SK-N-SH (cell line): ENCODE results near the gene DNAJB9. TPM values are rescaled to one million over a fixed set of nuclear protein-coding genes. Genes with fewer than 3 reads are reported as not detected.

Source experiments
- CTCF ChIA-PET: fragments of 300-600, 350-600 bp; formaldehyde crosslinking; extraction: SDS; loops from one replicate; lab custom pipeline; 2021; lab: Yijun Ruan, JAX
- POLR2A ChIA-PET: fragments of 350-600 bp; sonication (Branson Sonifier 250); formaldehyde crosslinking; extraction: SDS; loops from one replicate; lab custom pipeline; 2020; ENCODE audit warnings: antibody characterized with exemption, inconsistent platforms; lab: Yijun Ruan, JAX
- DNase-seq: peaks from one replicate; pipeline ENCODE4 v3.0.0; 2012
- H2AFZ ChIP-seq: fragments of 200-600 bp; sonication (generic); 2 replicates; pipeline ENCODE4 v1.8.1; 2016; ENCODE audit warnings: antibody characterized with exemption, mild to moderate bottlenecking, low read depth
- H3F3A ChIP-seq: fragments of 200-600 bp; sonication (generic); replicated peaks from 2 replicates; pipeline ENCODE3; 2016; ENCODE audit warnings: antibody characterized with exemption, mild to moderate bottlenecking; ENCODE audit not compliant: insufficient read depth
- H3K27ac ChIP-seq, 2 experiments: fragments of 200-500 bp in 1 of 2; fragments of 200-600 bp in 1 of 2; sonication (Bioruptor generic) in 1 of 2; sonication (generic), shearing (Covaris generic) in 1 of 2; 2 replicates each; pipeline versions ENCODE4 v1.5.1 to v1.6.1; 2014 to 2016; ENCODE audit warnings: low read depth in 2 of 2, inconsistent platforms in 1 of 2, low read length in 1 of 2, mild to moderate bottlenecking in 1 of 2, mixed read lengths in 1 of 2
- H3K27me3 ChIP-seq: fragments of 200-600 bp; sonication (generic), shearing (Covaris generic); 2 replicates; pipeline ENCODE4 v1.6.1; 2016; ENCODE audit warnings: mixed run types; ENCODE audit not compliant: insufficient read depth
- H3K36me3 ChIP-seq, 2 experiments: fragments of 200-500 bp in 1 of 2; fragments of 200-600 bp in 1 of 2; sonication (Bioruptor generic) in 1 of 2; sonication (generic) in 1 of 2; replicated peaks in 1 of 2; 2 replicates each; pipeline versions ENCODE3 to v1.5.1; 2014 to 2016; ENCODE audit warnings: low read length in 1 of 2, mild to moderate bottlenecking in 1 of 2; ENCODE audit not compliant: insufficient read depth in 2 of 2, control insufficient read depth in 1 of 2
- H3K4me1 ChIP-seq, 2 experiments: fragments of 200-500 bp in 1 of 2; fragments of 200-600 bp in 1 of 2; sonication (Bioruptor generic) in 1 of 2; sonication (generic), shearing (Covaris generic) in 1 of 2; 2 replicates each; pipeline versions ENCODE4 v1.5.1 to v1.6.1; 2014 to 2016; ENCODE audit warnings: low read depth in 1 of 2, low read length in 1 of 2, mixed run types in 1 of 2; ENCODE audit not compliant: insufficient read depth in 2 of 2, control insufficient read depth in 1 of 2
- H3K4me2 ChIP-seq: fragments of 200-600 bp; sonication (generic), shearing (Covaris generic); 2 replicates; pipeline ENCODE4 v1.6.1; 2017; ENCODE audit warnings: mixed run types
- H3K4me3 ChIP-seq, 2 experiments: fragments of 200-500 bp in 1 of 2; fragments of 200-600 bp in 1 of 2; sonication (Bioruptor generic) in 1 of 2; sonication (generic), shearing (Covaris generic) in 1 of 2; 2 replicates each; pipeline versions ENCODE4 v1.5.1 to v1.8.1; 2014 to 2016; ENCODE audit warnings: low read depth in 2 of 2, inconsistent platforms in 1 of 2, low read length in 1 of 2, mild to moderate bottlenecking in 1 of 2, mixed read lengths in 1 of 2, moderate library complexity in 1 of 2
- H3K79me2 ChIP-seq: fragments of 200-600 bp; sonication (generic); 2 replicates; pipeline ENCODE4 v1.8.1; 2017; ENCODE audit warnings: mild to moderate bottlenecking; ENCODE audit not compliant: insufficient read depth
- H3K9ac ChIP-seq: fragments of 200-600 bp; sonication (generic); 2 replicates; pipeline ENCODE4 v1.6.1; 2017; ENCODE audit warnings: mixed run types
- H3K9me2 ChIP-seq: fragments of 200-600 bp; sonication (generic); 2 replicates; pipeline ENCODE4 v1.6.1; 2017; ENCODE audit warnings: mixed run types
- H3K9me3 ChIP-seq: fragments of 200-600 bp; sonication (generic); 2 replicates; pipeline ENCODE4 v1.6.1; 2017; ENCODE audit warnings: mixed run types, mild to moderate bottlenecking, moderate library complexity
- H4K20me1 ChIP-seq: fragments of 200-600 bp; sonication (generic); 2 replicates; pipeline ENCODE4 v1.6.1; 2017; ENCODE audit warnings: mild to moderate bottlenecking, mixed run types; ENCODE audit not compliant: insufficient read depth
- ELF1 ChIP-seq: IDR thresholded peaks from 2 replicates; pipeline ENCODE4 v1.4.0; 2012
- EP300 ChIP-seq, 2 experiments: IDR thresholded peaks; 2 replicates each; pipeline versions ENCODE4 v1.4.0 to v1.6.1; 2012; ENCODE audit warnings: borderline replicate concordance in 1 of 2, low read depth in 1 of 2, low read length in 1 of 2
- EZH2phosphoT487 ChIP-seq: fragments of 200-600 bp; sonication (generic); IDR thresholded peaks from 2 replicates; pipeline ENCODE4 v1.6.1; 2017; ENCODE audit warnings: low read depth, mixed run types, mild to moderate bottlenecking, antibody characterized with exemption, moderate library complexity, borderline replicate concordance
- FOXJ3 ChIP-seq: sonication (generic); formaldehyde crosslinking; IDR thresholded peaks from 2 replicates; pipeline ENCODE4 v1.5.1; 2020; ENCODE audit warnings: mild to moderate bottlenecking, missing genetic modification reagents
- GATA2 ChIP-seq: sonication (generic); formaldehyde crosslinking; IDR thresholded peaks from 2 replicates; pipeline ENCODE4 v1.5.0; 2020; ENCODE audit warnings: mild to moderate bottlenecking, missing genetic modification reagents
- JUND ChIP-seq: IDR thresholded peaks from 2 replicates; pipeline ENCODE4 v1.4.0; 2012
- MAX ChIP-seq: IDR thresholded peaks from 2 replicates; pipeline ENCODE4 v1.4.0; 2012; ENCODE audit warnings: low read depth
- NRF1 ChIP-seq: IDR thresholded peaks from 2 replicates; pipeline ENCODE4 v1.6.1; 2012; ENCODE audit warnings: low read depth, mild to moderate bottlenecking, low read length
- RXRA ChIP-seq: IDR thresholded peaks from 2 replicates; pipeline ENCODE4 v1.4.0; 2012; ENCODE audit warnings: low read depth, mild to moderate bottlenecking, borderline replicate concordance
- SIN3A ChIP-seq: IDR thresholded peaks from 2 replicates; pipeline ENCODE4 v1.6.1; 2012; ENCODE audit warnings: low read depth, mild to moderate bottlenecking, low read length, moderate library complexity, borderline replicate concordance
- SMC3 ChIP-seq: IDR thresholded peaks from 2 replicates; pipeline ENCODE4 v1.6.1; 2012; ENCODE audit warnings: low read depth, low read length, improper control_type of control experiment
- USF1 ChIP-seq: IDR thresholded peaks from 2 replicates; pipeline ENCODE4 v1.4.0; 2012; ENCODE audit warnings: low read depth, borderline replicate concordance
- WGBS: methylation state at CpG from one replicate; pipeline ENCODE4 v1.1.6; 2017; ENCODE audit warnings: low lambda C conversion rate; 5-methylcytosine and 5-hydroxymethylcytosine counted together
- polyA plus RNA-seq, 3 experiments: library from polyadenylated mRNA; depleted of rRNA; stranded (reverse); fragments of >200 nt; gene quantifications; 2 replicates each; pipeline ENCODE4 v1.2.3, GENCODE V29; 2012

DNAJB9 gene
- polyA plus RNA-seq, 1 of the 3 experiments (the other 2 are of a cell fraction) = 6.6 TPM

GRCh38 chr7:108605559-108606201 is 36.0 kb downstream of the DNAJB9 start:
- H3K9me3 ChIP-seq = no peaks in the 10 kb centered on the region
- no peak overlapping the region for H2AFZ ChIP-seq
- no peaks in the 10 kb centered on the region for H4K20me1 ChIP-seq
- POLR2A ChIA-PET = interaction anchor here (0.6 kb wide), 1 partner anchor 105 kb away, joined by 3 read pairs; no protein-coding TSS in a partner anchor
- no peaks in the 10 kb centered on the region for H3K79me2 ChIP-seq
- H3K36me3 ChIP-seq = no peaks in the 10 kb centered on the region
- no peaks in the 10 kb centered on the region; the same call in 1 of the 2 replicates for H3K27me3 ChIP-seq
- no peak overlapping the region for H3K4me2 ChIP-seq
- H3K9me2 ChIP-seq = no peaks in the 10 kb centered on the region
- H3K27ac ChIP-seq = no peak overlapping the region
- DNase-seq = no peak
- H3K4me1 ChIP-seq = no peaks in the 10 kb centered on the region
- WGBS = 59% methylated on average over 7 of the region's 7 CpGs
- no peak overlapping the region for H3K9ac ChIP-seq
- CTCF ChIA-PET = interaction anchor here (1.0 to 3.8 kb wide), 3 partner anchors 8 to 55 kb away, joined by 4 to 31 read pairs (median 5); no protein-coding TSS in a partner anchor
- H3K4me3 ChIP-seq = no peak overlapping the region
- no peaks in the 10 kb centered on the region for H3F3A ChIP-seq
- no peak for TF ChIP-seq ELF1

- no peak overlapping the region for H3K4me3 ChIP-seq
- no peaks in the 10 kb centered on the region for H4K20me1 ChIP-seq
- ChIA-PET POLR2A (no interaction called here), CTCF (interaction anchor here (1.0 to 2.8 kb wide), 4 partner anchors 10 to 51 kb away, joined by 3 to 9 read pairs (median 5); no protein-coding TSS in a partner anchor)
- H3K36me3 ChIP-seq = no peaks in the 10 kb centered on the region
- WGBS = 33% methylated on average over 2 of the region's 2 CpGs
- no peaks in the 10 kb centered on the region for H3K79me2 ChIP-seq
- no peaks in the 10 kb centered on the region for H3F3A ChIP-seq
- H3K9me2 ChIP-seq = no peaks in the 10 kb centered on the region
- no peaks in the 10 kb centered on the region for H3K4me1 ChIP-seq
- no peak overlapping the region for H2AFZ ChIP-seq
- no peak overlapping the region for H3K9ac ChIP-seq
- TF ChIP-seq MAX (no peak), USF1 (no peak), EP300 (IDR thresholded peaks at IDR 0.05; ENCODE audit: borderline replicate concordance in 1 of 2, low read depth in 1 of 2, low read length in 1 of 2) (no peak), NRF1 (no peak), SMC3 (no peak), FOXJ3 (CRISPR knock-in tag) (no peak), EZH2phosphoT487 (no peak), RXRA (no peak), SIN3A (no peak), JUND (no peak), GATA2 (no peak)
- no peak overlapping the region for H3K27ac ChIP-seq
- no peaks in the 10 kb centered on the region; the same call in 1 of the 2 replicates for H3K27me3 ChIP-seq
- H3K9me3 ChIP-seq = no peaks in the 10 kb centered on the region
- H3K4me2 ChIP-seq = no peak overlapping the region
- no peak for DNase-seq
Observed at GRCh38 chr7:108609643-108610042, 40.0 kb downstream of the DNAJB9 start.
